Stimulated activated naive B cell treated with anti-CD40 and anti-IgM and Interleukin-4, amounts not matched to agents 10 μg/mL and 1 μg/mL and 100 μg/mL, for 72 hours (primary cell): ENCODE results near the gene RUSF1.
"Not testable (repeated sequence)": the region's sequence is repeated elsewhere in the genome, so short reads cannot be mapped to it uniquely, and the experiment has no call there.

ENCODE experiments used
- ATAC-seq, 2 donors: fragments of 150-1000 bp; cut with Tn5 transposase; replicated peaks; 2 replicates each; pipeline ENCODE4 v1.10.0; 2021; ENCODE audit warnings: moderate library complexity in 1 of 2
- DNase-seq: peaks from one replicate; pipeline ENCODE4 v3.0.0; 2021
- H3K27ac Mint-ChIP-seq: one replicate; pipeline ENCODE4 v1.8.0; 2022; ENCODE audit warnings: mild to moderate bottlenecking, mixed read lengths
- H3K27me3 Mint-ChIP-seq, 2 donors: one replicate each; pipeline ENCODE4 v1.8.0; 2022; ENCODE audit warnings: mixed read lengths in 2 of 2
- H3K36me3 Mint-ChIP-seq, 2 donors: one replicate each; pipeline ENCODE4 v1.8.0; 2022; ENCODE audit warnings: mixed read lengths in 2 of 2, mild to moderate bottlenecking in 1 of 2
- H3K4me1 Mint-ChIP-seq, 2 donors: one replicate each; pipeline ENCODE4 v1.8.0; 2022; ENCODE audit warnings: mixed read lengths in 2 of 2, mild to moderate bottlenecking in 1 of 2
- H3K4me3 Mint-ChIP-seq, 2 donors: one replicate each; pipeline ENCODE4 v1.8.0; 2022; ENCODE audit warnings: mild to moderate bottlenecking in 2 of 2, mixed read lengths in 2 of 2, moderate library complexity in 1 of 2
- H3K9me3 Mint-ChIP-seq, 2 donors: one replicate each; pipeline ENCODE4 v1.8.0; 2022; ENCODE audit warnings: mixed read lengths in 2 of 2, mild to moderate bottlenecking in 1 of 2

RUSF1 gene

GRCh38 chr16:31503555-31503954, 4.6 kb downstream of the RUSF1 start:
- not testable (repeated sequence) for H3K9me3 Mint-ChIP-seq, H3K4me3 Mint-ChIP-seq, ATAC-seq, H3K27ac Mint-ChIP-seq, DNase-seq, H3K27me3 Mint-ChIP-seq
- Mint-ChIP-seq H3K4me1 (peaks cover 23 to 35% of the 10 kb centered on the region in 2 donors), H3K36me3 (peaks cover 18 to 20% of the 10 kb centered on the region in 2 donors)

DNA sequence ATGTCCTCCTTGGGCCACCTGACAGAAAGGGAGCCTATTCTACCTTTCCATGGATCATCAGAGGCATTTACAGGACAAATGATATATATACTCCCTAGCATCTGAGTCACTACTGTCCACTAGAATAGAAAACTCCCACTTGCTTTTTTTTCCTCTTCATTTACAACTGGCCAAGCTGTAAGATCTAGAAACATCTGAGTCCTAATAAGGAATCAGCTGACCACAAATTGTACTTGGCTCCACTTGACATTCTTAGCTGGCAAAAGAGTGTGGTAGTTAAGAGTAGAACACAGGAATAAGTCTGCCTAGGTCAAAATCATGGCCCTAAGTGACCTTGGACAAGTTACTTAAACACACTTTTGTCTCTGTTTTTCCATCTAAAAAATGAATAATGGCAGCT, 5.2 kb downstream of the RUSF1 start:
- no peak overlapping the region for H3K4me3 Mint-ChIP-seq
- no peak overlapping the region for H3K27ac Mint-ChIP-seq
- no peak for ATAC-seq
- H3K9me3 Mint-ChIP-seq = no peaks in the 10 kb centered on the region
- DNase-seq = no peak
- H3K27me3 Mint-ChIP-seq = no peaks in the 10 kb centered on the region
- H3K4me1 Mint-ChIP-seq = peaks cover 23 to 33% of the 10 kb centered on the region in 2 donors
- peaks cover 21 to 23% of the 10 kb centered on the region in 2 donors for H3K36me3 Mint-ChIP-seq

- no peak overlapping the region for H3K27ac Mint-ChIP-seq
- no peaks in the 10 kb centered on the region for H3K9me3 Mint-ChIP-seq
- no peak overlapping the region for H3K4me3 Mint-ChIP-seq
- no peak for DNase-seq
- H3K4me1 Mint-ChIP-seq = peaks cover 19 to 33% of the 10 kb centered on the region in 2 donors
- no peak for ATAC-seq
- peaks cover 28 to 33% of the 10 kb centered on the region in 2 donors for H3K36me3 Mint-ChIP-seq
- H3K27me3 Mint-ChIP-seq = no peaks in the 10 kb centered on the region
These were observed 6.2 kb downstream of the RUSF1 start for GRCh38 chr16:31501966-31502348.

DNA sequence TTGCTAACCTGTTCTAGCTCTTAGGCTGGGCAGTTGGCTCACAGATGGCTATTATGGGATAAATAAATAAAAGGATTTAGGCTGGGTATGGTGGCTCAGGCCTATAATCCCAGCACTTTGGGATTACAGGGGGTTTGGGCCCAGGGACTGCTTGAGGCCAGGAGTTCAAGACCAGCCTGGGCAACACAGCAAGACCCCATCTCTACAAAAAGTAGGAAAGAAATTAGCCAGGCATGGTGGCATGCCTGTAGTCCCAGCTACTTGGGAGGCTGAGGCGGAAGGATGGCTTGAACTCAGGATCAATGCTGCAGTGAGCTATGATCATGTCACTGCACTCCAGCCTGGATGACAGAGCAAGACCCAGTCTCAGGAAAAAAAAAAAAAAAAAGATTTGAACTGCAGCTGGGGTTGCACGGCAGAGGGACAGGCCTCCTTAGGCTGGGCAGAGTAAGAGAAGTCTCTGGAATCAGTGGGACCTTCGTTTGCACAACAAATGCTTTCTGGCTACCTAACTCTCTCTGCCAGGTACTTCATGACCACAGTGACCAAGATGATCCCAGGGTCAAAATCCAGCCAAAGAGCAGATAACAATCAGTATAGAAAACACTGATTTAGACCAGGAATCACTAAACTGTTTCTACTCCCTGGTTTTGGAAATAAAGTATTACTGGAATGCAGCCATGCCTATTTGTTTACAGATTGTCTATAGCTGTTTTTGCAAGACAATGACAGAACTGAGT, 6.8 kb downstream of the RUSF1 start:
- Mint-ChIP-seq H3K36me3 (peaks cover 28 to 33% of the 10 kb centered on the region in 2 donors), H3K4me1 (peaks cover 19 to 29% of the 10 kb centered on the region in 2 donors), H3K27ac (no peak overlapping the region), H3K27me3 (no peaks in the 10 kb centered on the region), H3K9me3 (no peaks in the 10 kb centered on the region), H3K4me3 (no peak overlapping the region)
- DNase-seq = no peak
- ATAC-seq = no peak

DNA sequence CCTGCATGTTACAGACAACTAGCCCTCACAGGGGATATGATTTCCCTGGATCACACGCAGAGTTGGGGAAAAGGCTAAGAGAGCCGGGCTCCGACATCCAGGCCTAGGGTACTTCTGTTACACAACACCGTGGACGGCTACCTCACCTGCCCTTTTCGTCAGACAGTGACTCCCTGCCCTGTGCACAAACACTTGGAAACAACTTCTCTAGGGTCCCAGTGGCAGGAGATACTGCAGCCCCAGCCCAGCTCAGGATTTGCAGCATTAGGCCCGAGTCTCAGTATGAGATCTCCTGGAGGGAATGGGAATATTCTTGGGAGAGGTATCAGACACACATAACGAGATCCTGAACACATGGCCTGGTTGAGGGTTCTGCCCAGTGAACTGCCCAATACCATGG, 8.3 kb downstream of the RUSF1 start:
- no peaks in the 10 kb centered on the region for H3K27me3 Mint-ChIP-seq
- H3K4me1 Mint-ChIP-seq = peaks cover 11 to 21% of the 10 kb centered on the region in 2 donors
- H3K9me3 Mint-ChIP-seq = no peaks in the 10 kb centered on the region
- peaks cover 30 to 39% of the 10 kb centered on the region in 2 donors for H3K36me3 Mint-ChIP-seq
- DNase-seq (no peak), ATAC-seq (no peak)
- H3K4me3 Mint-ChIP-seq = no peak overlapping the region
- H3K27ac Mint-ChIP-seq = no peak overlapping the region

GRCh38 chr16:31498493-31498892, 9.7 kb downstream of the RUSF1 start:
- H3K4me3 Mint-ChIP-seq = no peak overlapping the region
- H3K36me3 Mint-ChIP-seq = peaks cover 34 to 44% of the 10 kb centered on the region in 2 donors
- DNase-seq = no peak

DNA sequence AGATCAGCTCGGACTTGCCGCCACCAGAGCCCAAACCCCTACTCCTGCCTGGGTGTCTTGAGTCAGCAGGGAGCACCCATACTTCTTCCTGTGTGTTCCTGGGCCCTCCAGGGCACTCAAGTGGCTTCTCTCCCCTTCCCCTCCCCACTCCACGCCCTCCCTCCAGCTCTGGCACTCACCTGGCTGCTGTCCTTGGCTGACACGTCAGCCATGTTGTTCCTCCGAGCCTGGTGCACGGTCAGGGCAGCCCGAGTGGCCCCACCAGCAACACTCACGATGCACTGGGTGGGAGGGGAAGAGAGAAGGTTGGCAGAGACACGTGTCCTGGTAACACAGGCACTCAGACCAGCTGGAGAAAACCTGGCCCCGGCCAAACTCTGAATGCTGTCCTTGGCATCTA, 11.5 kb downstream of the RUSF1 start:
- Mint-ChIP-seq H3K4me1 (peaks cover 11 to 14% of the 10 kb centered on the region in 2 donors), H3K9me3 (no peaks in the 10 kb centered on the region), H3K27me3 (no peaks in the 10 kb centered on the region), H3K27ac (no peak overlapping the region), H3K4me3 (no peak overlapping the region), H3K36me3 (peaks cover 44 to 59% of the 10 kb centered on the region in 2 donors)
- DNase-seq (no peak), ATAC-seq (no peak)

More at GRCh38 chr16:31498493-31498892, 9.7 kb downstream of the RUSF1 start:
- no peak for ATAC-seq
- Mint-ChIP-seq H3K4me1 (peaks cover 11 to 14% of the 10 kb centered on the region in 2 donors), H3K27me3 (no peaks in the 10 kb centered on the region), H3K9me3 (no peaks in the 10 kb centered on the region), H3K27ac (no peak overlapping the region)

DNA sequence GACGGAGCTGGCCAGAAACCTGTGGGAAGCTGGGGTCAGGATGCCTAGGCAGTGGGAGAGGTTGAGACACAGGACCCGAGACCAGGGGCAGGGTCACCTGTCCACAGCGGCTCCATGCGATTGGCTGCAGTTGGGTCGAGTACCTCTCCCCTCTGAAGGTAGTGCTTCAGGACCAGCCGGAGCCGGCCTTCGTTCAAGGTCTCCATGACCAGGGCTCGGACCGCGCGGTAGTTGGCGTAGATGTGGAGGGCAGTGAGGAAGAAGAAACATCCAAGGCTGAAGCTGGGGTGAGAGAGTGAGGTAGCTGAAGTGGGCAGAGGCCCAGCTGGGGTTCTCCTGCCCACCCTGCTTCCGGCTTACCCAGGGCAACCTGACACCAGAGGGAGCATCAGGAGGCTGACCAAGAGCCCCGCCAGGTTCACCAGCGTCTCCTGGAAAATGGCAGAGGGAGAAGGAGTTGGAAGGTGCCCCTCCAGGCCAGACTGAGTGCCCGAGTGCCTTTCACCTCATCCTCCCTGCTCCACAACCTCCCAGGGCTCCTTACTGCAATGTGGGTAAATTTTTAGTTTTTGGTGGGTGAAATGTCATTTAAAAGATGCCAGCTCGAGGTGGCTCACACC, 14.6 kb downstream of the RUSF1 start:
- peaks cover 43 to 63% of the 10 kb centered on the region in 2 donors for H3K36me3 Mint-ChIP-seq
- ATAC-seq (no peak), DNase-seq (no peak)
- no peak overlapping the region for H3K4me3 Mint-ChIP-seq
- no peaks in the 10 kb centered on the region for H3K9me3 Mint-ChIP-seq
- H3K27me3 Mint-ChIP-seq = no peaks in the 10 kb centered on the region
- H3K27ac Mint-ChIP-seq = no peak overlapping the region
- H3K4me1 Mint-ChIP-seq = peaks cover 8 to 14% of the 10 kb centered on the region in 2 donors

GRCh38 chr16:31491778-31492418, 16.3 kb downstream of the RUSF1 start:
- Mint-ChIP-seq H3K27ac (no peak overlapping the region), H3K9me3 (no peaks in the 10 kb centered on the region), H3K36me3 (peaks cover 33 to 49% of the 10 kb centered on the region in 2 donors), H3K4me1 (peaks cover 8 to 17% of the 10 kb centered on the region in 2 donors), H3K27me3 (no peaks in the 10 kb centered on the region), H3K4me3 (no peak overlapping the region)
- ATAC-seq = no peak
- DNase-seq = no peak

GRCh38 chr16:31489616-31490584, 18.3 kb downstream of the RUSF1 start:
- H3K36me3 Mint-ChIP-seq = peaks cover 26 to 38% of the 10 kb centered on the region in 2 donors
- peaks cover 8 to 11% of the 10 kb centered on the region in 2 donors for H3K4me1 Mint-ChIP-seq

DNA sequence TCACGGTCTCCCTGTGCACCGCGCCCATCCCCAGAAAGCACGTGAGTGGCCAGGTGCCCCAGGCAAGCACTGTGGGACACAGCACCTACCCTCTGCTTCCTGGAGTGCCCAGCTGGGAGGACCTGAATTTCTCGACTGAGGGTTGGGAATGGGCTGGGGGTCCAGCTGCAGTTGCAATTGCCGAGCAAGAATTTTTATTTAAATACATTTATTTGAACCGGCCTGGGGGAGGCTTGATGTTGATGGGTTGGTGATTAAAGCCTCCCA, 19.0 kb downstream of the RUSF1 start:
- Mint-ChIP-seq H3K9me3 (no peaks in the 10 kb centered on the region), H3K4me3 (no peak overlapping the region), H3K36me3 (peaks cover 26 to 37% of the 10 kb centered on the region in 2 donors), H3K27me3 (peaks cover 8 to 26% of the 10 kb centered on the region in 2 donors), H3K27ac (peak overlapping the region; percentile 63), H3K4me1 (peaks cover 8 to 10% of the 10 kb centered on the region in 2 donors)
- DNase-seq (no peak), ATAC-seq (no peak)

More at GRCh38 chr16:31489616-31490584, 18.3 kb downstream of the RUSF1 start:
- no peak overlapping the region for H3K4me3 Mint-ChIP-seq
- no peak for DNase-seq
- no peaks in the 10 kb centered on the region for H3K9me3 Mint-ChIP-seq
- no peak for ATAC-seq
- H3K27me3 Mint-ChIP-seq = peaks cover 8 to 20% of the 10 kb centered on the region in 2 donors
- H3K27ac Mint-ChIP-seq = no peak overlapping the region

DNA sequence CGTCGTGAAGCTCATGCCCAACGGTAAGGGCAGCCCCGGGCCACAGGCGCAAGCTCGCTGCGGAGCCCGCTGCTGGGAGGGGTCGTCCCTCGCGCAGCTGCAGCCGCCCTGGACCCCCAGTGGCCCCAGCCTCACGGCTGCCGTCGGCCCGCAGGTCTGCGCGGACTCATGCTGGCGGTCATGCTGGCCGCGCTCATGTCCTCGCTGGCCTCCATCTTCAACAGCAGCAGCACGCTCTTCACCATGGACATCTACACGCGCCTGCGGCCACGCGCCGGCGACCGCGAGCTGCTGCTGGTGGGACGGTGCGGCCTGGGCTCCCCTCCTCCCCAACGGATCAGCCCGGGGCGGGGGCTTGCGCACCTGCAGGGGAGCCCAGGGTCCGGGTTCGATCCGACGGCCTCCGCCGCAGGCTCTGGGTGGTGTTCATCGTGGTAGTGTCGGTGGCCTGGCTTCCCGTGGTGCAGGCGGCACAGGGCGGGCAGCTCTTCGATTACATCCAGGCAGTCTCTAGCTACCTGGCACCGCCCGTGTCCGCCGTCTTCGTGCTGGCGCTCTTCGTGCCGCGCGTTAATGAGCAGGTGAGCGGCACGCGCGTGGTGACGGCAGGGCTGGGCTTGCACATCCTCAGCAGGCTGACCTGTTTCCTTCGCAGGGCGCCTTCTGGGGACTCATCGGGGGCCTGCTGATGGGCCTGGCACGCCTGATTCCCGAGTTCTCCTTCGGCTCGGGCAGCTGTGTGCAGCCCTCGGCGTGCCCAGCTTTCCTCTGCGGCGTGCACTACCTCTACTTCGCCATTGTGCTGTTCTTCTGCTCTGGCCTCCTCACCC, 19.5 kb downstream of the RUSF1 start:
- H3K4me1 Mint-ChIP-seq = peaks cover 8 to 10% of the 10 kb centered on the region in 2 donors
- H3K27me3 Mint-ChIP-seq = peaks cover 8 to 27% of the 10 kb centered on the region in 2 donors
- peak overlapping the region; percentile 63 for H3K27ac Mint-ChIP-seq
- H3K36me3 Mint-ChIP-seq = peaks cover 23 to 34% of the 10 kb centered on the region in 2 donors
- H3K4me3 Mint-ChIP-seq = peak overlapping the region; percentile 88
- DNase-seq (no peak), ATAC-seq (no peak)
- no peaks in the 10 kb centered on the region for H3K9me3 Mint-ChIP-seq

DNA sequence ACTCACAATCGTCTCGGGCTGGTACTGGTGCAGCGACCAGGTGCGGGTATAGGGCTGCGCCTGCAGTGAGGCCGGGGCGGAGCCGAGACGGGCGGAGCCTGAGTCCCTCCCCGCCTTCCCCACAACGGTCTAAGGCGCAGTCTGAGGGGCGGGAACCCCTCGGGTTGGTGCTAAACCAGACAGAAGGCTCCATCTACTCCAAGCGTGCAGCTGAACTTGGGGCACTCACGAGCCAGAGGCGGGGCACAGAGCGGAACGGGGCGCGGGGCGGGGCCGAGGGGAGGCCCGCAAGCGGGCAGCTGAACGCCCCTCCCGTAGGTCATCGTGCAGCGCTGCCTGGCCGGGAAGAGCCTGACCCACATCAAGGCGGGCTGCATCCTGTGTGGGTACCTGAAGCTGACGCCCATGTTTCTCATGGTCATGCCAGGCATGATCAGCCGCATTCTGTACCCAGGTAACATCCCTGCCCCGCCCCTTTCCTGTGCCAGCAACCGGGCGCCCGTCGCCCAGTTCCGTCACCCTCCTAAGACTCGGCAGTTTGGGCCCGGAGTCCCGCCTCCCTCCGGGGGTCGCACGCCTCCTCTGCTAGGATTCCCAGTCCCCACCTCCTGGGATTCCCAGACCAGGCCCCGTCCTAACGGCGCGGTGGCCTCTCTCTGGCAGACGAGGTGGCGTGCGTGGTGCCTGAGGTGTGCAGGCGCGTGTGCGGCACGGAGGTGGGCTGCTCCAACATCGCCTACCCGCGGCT, 20.3 kb downstream of the RUSF1 start:
- peak overlapping the region; percentile 60 for H3K27ac Mint-ChIP-seq

More for the DNA sequence above, 20.3 kb downstream of the RUSF1 start:
- DNase-seq (no peak), ATAC-seq (peak; percentile 93 to 97)
- H3K27me3 Mint-ChIP-seq = peaks cover 8 to 31% of the 10 kb centered on the region in 2 donors
- no peaks in the 10 kb centered on the region for H3K9me3 Mint-ChIP-seq
- H3K4me3 Mint-ChIP-seq = peak overlapping the region; percentile 88
- peaks cover 16 to 26% of the 10 kb centered on the region in 2 donors for H3K36me3 Mint-ChIP-seq
- H3K4me1 Mint-ChIP-seq = peaks cover 6 to 10% of the 10 kb centered on the region in 2 donors
